HG02981 (cell line): Measurements from ENCODE around the gene ATAD3C.

Source experiments
- ATAC-seq: cut with Tn5 transposase; IDR thresholded peaks from one replicate; pipeline ENCODE4 v1.9.1; 2021; ENCODE audit warnings: mild to moderate bottlenecking, moderate library complexity; ENCODE audit not compliant: unreplicated experiment

The ATAD3C gene

GRCh38 chr1:1430114-1430982 lies 19.1 kb upstream of the ATAD3C start:
- no peak for ATAC-seq

- ATAC-seq: no peak
These were observed 18.3 kb upstream of the ATAD3C start for GRCh38 chr1:1430992-1431844.

- no peak for ATAC-seq
These were observed 17.6 kb upstream of the ATAD3C start for GRCh38 chr1:1431845-1432273.

DNA sequence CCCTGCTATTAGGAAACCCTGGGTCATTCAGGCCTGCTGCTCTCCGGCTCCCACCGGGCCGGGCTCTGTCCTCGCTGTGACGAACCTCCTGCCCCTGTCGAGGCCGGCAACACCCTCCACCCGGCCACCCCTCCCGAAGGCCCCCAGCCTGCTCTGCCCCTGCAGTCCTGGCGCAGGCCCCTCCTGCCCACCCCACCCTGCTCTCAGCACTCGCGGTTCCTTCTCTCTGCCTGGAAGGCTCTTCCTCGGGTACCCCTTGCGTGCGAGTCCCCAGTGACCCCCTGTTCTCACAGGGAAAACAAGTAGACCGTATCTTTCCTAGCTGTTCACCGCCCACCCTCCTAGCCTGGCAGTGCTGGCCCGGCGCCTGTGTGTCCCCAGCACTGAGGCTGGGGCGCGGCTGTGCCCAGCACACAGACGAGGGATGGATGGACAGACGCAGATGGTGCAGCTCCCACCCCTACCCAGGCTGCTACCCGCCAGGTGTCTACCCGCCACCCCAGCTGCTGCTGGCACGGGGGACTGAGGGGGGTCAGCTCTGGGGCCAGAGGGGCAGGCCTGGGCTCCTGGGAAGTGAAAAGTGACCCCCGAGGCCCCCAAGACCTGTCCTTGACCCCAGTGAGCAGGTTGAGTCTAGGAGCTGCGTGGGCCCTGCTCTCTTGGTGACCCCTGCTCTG lies 17.1 kb upstream of the ATAD3C start:
- ATAC-seq: no peak

GRCh38 chr1:1432951-1433803 lies 16.3 kb upstream of the ATAD3C start:
- ATAC-seq: no peak

- no peak for ATAC-seq
These were observed 15.7 kb upstream of the ATAD3C start for GRCh38 chr1:1433804-1434130.

GRCh38 chr1:1434131-1434823 lies 15.2 kb upstream of the ATAD3C start:
- ATAC-seq: no peak

GRCh38 chr1:1434824-1435105 lies 14.7 kb upstream of the ATAD3C start:
- no peak for ATAC-seq

GRCh38 chr1:1435106-1435903 lies 14.2 kb upstream of the ATAD3C start, which contains the start of gene VWA1:
Gene VWA1 (plus strand): TSS chr1:1435690. CDS start chr1:1435749, 59 bp downstream.
- ATAC-seq: no peak

DNA sequence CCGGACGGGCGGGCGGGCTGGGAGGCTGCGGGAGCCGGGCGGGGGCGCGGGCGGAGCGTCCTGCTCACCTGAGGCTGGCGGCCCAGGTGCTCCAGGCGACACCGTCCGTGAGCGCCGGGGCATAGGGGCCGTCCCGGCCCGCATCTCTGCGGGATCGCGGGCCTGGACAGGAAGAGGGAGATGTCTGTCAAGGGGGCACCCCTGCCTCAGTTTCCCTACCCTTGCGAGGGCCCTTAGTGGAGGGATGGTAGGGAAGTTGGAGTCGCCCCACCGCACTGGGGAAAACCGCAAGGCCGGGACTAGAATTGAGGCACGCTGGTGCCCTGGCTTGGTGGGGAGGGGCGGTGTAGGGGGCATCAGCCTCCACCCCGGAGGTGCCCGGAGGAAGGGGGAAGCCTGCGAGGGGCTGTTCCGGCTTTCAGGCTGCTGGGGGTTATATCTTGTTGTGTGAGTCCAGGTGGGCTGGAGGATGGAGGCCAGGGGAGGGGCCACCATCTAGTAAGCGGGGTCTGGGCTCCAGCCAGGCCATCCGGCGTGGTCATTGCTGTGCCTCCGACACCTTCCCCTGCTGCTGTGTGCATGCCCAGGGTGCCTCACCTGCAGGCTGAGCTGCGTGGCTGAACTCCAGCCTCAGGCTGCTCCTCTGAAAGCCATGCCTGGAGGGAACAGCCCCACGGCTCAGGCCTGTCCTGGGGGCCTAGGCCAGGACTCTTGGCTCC lies 13.4 kb upstream of the ATAD3C start:
- no peak for ATAC-seq

GRCh38 chr1:1436630-1437032 lies 12.9 kb upstream of the ATAD3C start:
- ATAC-seq: no peak

DNA sequence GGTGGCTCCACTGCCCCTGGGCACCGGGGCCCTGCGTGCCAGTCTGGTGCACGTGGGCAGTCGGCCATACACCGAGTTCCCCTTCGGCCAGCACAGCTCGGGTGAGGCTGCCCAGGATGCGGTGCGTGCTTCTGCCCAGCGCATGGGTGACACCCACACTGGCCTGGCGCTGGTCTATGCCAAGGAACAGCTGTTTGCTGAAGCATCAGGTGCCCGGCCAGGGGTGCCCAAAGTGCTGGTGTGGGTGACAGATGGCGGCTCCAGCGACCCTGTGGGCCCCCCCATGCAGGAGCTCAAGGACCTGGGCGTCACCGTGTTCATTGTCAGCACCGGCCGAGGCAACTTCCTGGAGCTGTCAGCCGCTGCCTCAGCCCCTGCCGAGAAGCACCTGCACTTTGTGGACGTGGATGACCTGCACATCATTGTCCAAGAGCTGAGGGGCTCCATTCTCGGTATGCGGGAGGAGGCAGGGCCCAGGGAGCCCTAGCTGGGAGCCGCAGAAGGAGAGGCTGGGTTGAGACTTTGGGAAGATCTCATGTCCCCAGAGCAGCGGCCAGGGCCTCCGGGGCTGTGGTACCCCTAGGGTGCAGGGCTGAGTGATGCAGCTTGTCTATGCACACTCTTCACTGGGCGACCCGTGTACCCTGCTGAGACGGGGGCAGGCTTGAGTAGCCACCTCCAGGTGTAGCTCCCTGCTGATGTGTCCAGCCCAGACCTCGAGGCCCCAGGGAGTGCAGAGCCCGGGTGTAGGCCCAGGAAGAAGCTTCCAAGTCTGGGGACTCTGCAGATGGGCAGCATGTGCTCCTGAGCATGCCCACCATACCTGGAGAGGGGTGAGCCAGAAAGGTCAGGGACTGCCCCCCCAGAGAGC lies 12.2 kb upstream of the ATAD3C start:
- no peak for ATAC-seq

- ATAC-seq: peak; percentile 48
These were observed 11.5 kb upstream of the ATAD3C start for GRCh38 chr1:1437904-1438376.

DNA sequence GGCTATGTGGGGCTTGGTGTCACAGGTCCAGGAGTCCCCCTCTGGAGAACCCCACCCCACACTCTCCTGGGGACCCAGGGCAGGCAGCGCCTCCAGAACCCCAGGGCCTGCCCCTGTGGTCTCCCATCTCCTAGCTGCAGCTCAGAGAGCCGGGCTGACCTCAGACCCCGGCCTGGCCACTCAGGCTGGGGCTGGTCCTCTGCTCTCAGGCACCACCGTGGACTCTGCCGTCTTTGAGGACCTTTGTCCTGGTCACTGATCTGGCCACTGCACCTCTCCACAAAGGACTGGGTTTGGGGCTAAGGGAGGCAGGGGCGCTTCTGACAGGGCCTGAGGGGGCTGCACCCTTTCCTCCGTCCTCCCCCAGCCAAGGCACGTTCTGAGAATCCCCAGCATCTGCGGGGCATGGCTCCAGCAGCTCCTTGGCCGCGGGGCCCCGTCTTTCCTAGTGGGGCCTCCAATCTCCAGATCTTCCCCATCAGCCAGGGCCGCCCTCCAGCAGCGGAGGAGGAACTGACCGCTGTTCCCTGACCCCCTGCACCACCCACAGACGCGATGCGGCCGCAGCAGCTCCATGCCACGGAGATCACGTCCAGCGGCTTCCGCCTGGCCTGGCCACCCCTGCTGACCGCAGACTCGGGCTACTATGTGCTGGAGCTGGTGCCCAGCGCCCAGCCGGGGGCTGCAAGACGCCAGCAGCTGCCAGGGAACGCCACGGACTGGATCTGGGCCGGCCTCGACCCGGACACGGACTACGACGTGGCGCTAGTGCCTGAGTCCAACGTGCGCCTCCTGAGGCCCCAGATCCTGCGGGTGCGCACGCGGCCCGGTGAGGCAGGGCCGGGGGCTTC lies 10.7 kb upstream of the ATAD3C start:
- ATAC-seq: no peak

- ATAC-seq: no peak
These were observed 9.8 kb upstream of the ATAD3C start for GRCh38 chr1:1439546-1440261.
